Stimulated activated CD4-positive, alpha-beta T cell treated with anti-CD3 and anti-CD28 coated beads, Interleukin-2, amount 100 ng/mL, for 24 hours (primary cell): ENCODE data around the gene PITPNC1.
A peak's percentile ranks its signal among the peaks of the same experiment; 100 is the strongest.
"Not testable (repeated sequence)": the region's sequence is repeated elsewhere in the genome, so short reads cannot be mapped to it uniquely, and the experiment has no call there.

Experiments
- DNase-seq, 2 donors: peaks; one replicate each; pipeline ENCODE4 v3.0.0-alpha.2; 2020

The PITPNC1 gene

DNA sequence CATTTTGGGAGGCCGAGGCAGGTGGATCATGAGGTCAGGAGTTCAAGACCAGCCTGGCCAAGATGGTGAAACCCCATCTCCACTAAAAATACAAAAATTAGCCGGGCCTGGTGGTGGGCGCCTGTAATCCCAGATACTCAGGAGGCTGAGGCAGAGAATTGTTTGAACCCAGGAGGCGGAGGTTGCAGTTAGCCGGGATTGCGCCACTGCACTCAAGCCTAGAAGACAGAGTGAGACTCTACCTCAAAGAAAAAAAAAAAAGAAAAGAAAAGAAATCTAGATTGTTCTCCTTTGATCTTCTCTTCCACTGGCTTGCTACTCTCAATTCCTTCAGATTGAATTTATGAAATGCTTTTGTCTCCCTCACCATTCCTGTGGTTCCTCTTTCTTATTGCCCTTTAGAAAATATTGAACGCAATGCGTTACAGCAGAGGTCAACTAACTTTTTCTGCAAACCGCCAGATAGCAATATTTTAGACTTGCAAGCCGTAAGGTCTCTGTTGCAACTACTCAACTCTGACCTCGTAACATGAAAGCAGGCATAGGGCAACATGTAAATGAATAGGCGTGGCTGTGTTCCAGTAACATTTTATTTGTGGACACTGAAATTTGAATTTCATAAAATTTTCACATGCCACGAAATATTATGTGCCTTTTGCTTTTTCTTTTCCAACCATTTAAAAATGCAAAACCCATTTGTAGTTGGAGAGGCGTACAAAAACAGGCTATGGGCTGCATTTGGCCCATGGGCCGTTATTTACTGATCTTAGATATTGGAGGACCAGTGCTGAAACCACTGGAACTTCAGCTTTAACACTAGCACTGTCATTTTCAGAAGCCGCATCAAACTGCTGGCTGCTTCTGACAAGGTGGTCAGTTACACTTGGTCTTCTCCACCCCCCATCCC, 24.8 kb downstream of the PITPNC1 start:
- no peak for DNase-seq

DNA sequence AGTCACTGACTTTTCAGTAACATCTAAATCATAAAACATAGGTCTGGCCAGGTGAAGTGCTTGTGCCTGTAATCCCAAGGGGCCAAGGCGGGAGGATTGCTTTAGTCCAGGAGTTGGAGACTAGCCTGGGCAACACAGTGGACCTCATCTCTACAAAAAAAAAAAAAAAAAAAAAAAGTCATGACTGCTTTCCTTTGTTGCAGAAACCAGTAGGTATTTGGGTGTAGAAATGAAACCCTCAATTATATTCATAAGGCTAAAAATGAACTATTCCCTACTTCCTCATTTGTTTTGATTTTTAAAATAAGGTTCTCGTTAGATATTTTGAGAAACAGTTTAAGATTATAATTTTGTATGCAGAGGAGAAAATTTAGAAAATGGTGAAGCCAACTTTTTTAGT, 26.0 kb downstream of the PITPNC1 start:
- no peak for DNase-seq

DNA sequence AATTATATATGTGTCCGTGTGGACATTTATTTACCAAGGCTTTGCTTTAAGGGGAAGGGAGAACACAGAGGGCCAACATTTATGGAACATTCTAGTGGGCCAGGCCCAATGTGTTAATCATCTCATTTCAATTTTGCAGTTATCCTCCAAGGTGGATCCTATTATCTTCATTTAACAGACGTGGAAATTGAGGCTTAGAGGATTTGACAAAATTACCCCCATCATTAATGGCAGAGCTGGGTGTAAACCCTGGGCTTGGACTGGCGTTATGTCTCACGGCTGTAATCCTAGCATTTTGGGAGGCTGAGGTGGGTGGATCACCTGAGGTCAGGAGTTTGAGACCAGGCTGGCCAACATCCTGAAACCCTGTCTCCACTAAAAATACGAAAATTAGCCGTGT, 26.4 kb downstream of the PITPNC1 start:
- DNase-seq = no peak

DNA sequence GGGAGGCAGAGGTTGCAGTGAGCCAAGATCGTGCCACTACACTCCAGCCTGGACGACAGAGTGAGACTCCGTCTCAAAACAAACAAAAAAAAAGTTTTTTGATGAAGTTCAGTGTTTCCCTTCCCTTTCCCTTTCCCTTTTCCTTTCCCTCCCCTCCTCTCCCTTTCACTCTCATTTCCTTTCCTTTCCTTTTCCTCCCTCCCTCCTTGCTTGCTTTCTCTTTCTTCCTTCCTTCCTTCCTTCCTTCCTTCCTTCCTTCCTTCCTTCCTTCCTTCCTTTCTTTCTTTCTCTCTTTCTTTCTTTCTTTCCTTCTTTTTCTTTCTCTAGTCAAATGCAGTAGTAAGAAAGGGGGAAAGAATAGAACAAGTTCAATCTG, 31.4 kb downstream of the PITPNC1 start:
- not testable (repeated sequence) for DNase-seq

- DNase-seq = no peak
These were observed 34.3 kb downstream of the PITPNC1 start for GRCh38 chr17:67411397-67411796.

DNA sequence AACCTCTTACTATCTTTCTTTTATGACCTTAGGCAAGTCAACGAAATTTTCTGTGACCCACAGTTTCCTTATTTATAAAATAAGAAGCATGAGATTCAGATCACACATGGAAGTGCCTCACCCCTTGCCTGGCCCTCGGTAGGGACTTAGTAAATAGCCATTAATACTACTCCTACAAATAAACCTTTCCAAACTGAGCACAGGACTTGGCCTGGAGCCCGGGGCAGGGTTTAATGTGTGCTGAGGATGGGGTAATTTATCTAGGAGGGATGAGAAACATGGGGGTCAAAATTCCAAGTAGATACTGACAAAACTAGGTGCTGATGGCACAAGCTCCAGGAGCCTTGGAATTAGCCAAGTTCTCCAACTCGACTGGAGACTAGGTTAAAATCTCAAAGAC, 35.0 kb downstream of the PITPNC1 start:
- DNase-seq = no peak

GRCh38 chr17:67412941-67413340, 35.9 kb downstream of the PITPNC1 start:
- DNase-seq = no peak

DNA sequence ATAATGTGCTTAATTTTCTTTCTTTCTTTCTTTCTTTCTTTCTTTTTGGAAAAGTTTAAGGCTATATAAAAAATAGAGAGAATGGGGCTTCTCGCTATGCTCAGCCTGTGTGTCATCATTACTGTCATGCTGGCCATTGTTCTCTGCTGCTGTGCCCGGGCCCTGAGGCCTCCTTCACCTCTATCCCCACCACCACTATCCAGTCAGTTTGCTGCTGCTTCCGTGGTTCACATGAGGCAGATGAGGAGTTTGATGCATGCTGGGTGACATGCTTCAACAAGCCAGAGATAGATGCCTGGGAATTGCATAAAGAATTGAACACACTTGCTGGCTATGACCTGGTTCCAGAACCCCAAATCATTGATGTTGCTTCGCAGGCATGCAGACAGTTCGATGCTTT, 36.3 kb downstream of the PITPNC1 start:
- DNase-seq = no peak

GRCh38 chr17:67414130-67414529, 37.0 kb downstream of the PITPNC1 start:
- DNase-seq = no peak

DNA sequence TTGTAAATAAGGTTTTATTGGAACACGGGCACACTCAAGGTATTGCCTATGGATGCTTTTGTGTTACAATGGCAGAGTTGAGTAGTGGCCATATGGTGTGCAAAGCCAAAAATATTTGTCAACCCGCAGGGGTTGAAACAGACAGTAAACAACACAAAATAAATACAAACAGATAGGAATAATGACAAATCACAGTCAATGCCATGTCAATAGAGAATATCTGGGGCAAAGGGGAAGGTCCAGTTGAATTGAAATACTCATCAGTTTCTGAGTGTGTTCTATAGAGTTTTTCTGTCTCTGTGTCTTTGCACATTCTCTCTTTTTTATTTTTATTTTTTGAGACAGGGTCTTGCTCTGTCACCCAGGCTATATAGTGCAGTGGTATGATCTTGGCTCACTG, 37.5 kb downstream of the PITPNC1 start:
- DNase-seq = no peak

DNA sequence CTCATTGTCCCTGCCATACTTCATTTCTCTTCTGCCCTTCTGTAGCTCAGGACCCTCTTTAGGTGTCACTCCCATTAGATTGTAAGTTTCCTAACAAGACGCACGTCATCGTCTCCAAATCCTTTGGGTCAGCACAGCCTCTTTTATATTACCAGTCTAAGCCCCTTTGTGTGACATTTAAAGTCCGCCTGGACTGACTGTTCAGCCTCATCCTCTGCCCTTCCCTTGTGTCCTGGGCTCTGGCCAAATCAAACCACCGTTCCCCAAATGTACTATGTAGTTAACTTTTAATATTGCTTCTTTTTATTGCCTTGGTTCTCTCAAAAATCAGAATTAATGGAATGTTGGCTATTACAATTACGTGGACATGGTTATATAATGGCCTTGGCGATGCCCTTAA, 38.2 kb downstream of the PITPNC1 start:
- DNase-seq = no peak

- no peak for DNase-seq
These were observed 40.4 kb downstream of the PITPNC1 start for GRCh38 chr17:67417507-67417906.

GRCh38 chr17:67420994-67421393, 43.9 kb downstream of the PITPNC1 start:
- no peak for DNase-seq

DNA sequence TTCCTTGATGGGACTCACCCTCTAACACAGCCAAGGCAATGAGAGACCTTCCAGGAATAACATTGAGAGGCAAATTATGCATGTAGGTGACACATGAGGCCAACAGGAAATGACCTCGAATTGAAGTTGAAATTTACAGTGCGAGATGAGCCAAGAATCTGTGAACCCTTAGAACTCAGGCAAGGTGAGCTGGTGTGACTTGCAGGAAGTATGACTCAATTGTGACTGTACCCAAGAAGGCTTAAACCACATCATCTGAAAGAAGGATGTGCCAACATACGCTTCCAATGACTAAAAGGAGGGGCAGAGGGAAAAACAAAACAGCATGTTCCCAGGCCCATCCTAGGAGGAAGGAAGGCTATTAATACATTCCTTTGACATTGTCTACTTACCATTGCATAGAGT, 44.8 kb downstream of the PITPNC1 start:
- peak in 1 of 2 donors; percentile 55 for DNase-seq

GRCh38 chr17:67422296-67422695, 45.2 kb downstream of the PITPNC1 start:
- not testable (repeated sequence) for DNase-seq

DNA sequence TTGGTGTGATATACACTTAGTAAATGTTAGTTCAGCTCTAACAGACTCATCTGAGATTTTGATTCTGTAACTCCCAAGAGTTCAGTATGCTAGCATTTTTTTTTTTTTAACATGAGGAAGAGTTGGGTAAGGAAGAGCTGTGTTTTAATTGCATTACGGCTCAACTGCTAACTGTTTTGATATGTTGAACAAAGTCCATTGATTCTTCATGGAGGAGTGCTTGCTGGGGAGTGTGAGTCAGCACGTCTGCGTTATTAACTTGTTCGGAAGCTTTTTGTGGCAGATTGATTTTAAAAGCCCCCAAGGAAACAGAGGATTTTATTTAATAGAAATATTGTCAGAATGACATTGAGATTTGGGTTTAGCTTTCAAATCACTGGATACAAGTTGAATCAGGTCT, 45.8 kb downstream of the PITPNC1 start:
- DNase-seq = no peak

- no peak for DNase-seq
These were observed 48.6 kb downstream of the PITPNC1 start for GRCh38 chr17:67425571-67426160.

DNA sequence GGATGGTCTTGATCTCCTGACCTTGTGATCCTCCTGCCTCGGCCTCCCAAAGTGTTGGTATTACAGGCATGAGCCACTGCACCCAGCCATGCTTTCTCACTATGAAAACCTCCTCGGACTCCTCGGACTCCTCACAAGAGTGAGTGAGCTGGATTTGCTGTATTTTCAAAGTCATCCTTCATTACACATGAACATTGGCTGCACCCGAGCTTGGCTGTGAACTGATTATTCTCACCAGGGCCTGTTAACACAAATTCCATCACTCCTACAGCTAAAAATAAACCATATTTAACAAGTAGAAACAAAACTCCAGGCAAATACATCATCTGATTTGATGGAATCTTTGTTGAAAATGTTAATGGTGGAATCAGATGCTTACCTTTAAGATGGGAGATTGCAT, 50.3 kb downstream of the PITPNC1 start:
- DNase-seq = no peak

DNA sequence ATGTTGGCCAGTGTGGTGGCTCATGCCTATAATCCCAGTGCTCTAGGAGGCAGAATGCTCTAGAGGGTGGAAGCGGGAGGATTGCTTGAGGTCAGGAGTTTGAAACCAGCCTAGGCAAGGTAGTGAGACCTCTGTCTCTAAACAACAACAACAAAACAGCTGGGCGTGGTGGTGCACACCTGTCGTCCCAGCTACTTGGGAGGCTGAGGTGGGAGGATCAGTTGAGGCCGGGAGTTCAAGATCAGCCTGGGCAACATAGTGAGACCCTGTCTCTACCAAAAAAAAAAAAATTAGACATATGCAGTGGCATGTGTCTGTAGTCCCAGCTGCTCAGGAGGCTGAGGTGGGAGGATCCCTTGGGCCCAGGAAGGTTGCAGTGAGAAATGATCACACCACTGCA, 53.4 kb downstream of the PITPNC1 start:
- not testable (repeated sequence) for DNase-seq

- DNase-seq = no peak
These were observed 54.4 kb downstream of the PITPNC1 start for GRCh38 chr17:67431249-67432015.

DNA sequence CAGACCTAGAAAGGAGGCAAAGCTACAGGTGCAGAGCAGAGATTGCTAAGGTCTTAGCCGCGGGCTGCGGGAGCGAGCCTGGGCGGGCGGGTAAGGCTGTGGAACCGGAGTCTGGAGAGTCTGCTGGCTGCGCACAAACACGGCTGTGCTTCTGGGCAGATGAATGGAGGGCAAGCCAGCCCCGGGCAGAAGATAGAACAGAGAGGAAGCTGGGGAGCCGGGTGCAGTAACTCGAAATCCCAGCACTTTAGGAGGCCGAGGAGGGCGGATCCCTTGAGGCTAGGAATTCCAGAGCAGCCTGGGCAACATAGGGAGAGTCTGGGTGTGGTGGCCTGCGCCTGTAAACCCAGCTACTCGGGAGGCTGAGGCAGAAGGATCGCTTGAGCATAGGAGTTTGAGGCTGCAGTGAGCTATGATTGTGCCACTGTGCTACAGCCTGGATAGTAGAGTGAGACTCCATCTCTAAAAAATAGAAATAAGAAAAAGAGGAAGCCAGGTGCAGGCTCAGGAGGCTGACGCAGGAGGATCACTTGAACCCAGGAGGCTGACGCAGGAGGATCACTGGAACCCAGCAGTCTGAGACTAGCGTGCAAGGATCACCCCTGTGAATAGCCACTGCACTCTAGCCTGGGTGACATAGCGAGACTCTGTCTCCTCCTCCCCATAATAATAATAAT, 56.3 kb downstream of the PITPNC1 start:
- DNase-seq = no peak

DNA sequence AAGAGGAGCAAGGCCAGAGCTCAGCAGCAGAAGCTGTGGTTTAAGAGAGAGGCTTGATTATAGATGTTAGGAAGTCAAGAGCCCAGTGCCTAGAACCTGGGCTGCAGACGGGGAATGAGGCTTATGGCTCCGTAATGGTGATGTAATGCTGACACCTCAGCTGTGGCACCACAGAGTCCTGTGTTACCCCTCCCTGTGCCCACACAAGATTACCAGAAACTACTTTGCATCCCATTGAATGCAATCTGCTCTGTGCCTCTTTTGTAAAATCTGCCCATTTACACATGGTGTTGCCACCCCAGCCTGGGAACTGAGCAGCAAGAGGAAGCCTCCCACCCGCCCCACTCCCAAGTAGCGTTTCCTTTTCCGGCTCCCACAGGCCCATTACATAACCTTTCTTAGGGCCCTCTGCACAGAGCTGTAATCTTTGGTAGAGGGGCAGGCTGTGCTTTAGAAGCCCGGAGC, 57.0 kb downstream of the PITPNC1 start:
- peak; percentile 37 to 52 for DNase-seq

DNA sequence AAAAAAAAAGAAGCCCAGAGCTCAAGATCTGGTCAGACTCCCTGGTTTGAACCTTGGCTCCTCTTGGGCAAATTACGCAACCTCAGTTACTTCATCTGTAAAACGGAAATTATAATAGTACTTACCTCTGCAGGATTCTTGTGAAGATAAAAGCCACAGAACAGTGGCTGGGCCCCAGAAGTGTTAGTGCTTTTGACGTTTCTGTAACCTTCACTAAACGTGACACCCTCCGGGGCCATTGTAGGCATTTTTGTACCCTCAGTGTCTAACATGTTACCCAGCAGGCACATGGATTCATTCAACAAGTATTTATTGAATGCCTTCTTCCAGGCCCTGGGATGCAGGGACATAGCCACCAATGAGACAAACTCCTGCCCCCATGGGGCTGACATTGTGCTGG, 58.0 kb downstream of the PITPNC1 start:
- peak; percentile 45 for DNase-seq
